NCI-H510A treated with DMSO at 0.1 percent for 48 hours (cell line): ENCODE data around the gene DIP2B.

ENCODE experiments used
- DNase-seq: peaks from one replicate; lab custom pipeline; 2025; lab: John Stamatoyannopoulos, UW

Gene DIP2B

DNA sequence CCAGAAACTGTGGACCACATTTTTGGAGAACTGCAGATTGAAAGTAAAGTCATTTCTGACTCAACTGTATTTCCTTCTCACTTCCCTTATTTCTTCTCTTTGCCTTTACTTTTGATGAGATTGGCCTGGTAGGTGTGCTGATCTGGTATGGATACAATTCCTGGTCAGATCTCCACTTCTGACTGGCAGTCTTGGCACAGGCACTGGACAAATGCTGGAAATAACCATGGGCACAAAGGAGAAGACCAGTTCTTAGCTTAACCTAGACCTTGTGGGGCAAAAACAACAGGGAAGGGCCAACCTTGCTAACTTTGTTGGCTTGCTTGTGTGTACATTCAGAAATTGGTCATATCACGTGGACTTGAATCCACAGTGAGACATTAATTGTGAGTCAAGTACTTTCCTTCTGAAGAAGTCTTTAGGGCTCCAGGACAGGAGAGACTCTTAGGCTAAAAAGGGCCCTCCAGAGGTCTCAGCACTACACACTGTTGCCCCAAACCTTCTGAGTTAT is 75.0 kb downstream of the DIP2B start:
- DNase-seq = no peak

DNA sequence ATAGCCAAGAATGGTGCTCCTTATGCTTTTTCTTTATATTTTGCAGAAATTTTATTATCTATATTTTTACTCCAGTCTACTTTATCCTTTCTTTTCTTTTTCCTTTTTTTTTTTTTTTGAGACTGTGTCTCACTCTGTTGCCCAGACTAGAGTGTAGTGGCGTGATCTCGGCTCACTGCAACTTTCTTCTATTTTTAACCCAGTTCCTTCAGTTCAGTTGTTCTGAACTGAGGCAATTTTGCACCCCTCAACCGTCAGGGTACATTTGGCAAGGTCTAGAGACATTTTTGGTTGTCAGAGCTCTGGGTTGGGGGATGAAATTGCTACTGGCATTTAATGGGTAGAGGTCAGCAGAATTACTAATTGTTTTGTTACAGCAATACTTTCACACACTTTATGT is 75.7 kb downstream of the DIP2B start:
- no peak for DNase-seq

DNA sequence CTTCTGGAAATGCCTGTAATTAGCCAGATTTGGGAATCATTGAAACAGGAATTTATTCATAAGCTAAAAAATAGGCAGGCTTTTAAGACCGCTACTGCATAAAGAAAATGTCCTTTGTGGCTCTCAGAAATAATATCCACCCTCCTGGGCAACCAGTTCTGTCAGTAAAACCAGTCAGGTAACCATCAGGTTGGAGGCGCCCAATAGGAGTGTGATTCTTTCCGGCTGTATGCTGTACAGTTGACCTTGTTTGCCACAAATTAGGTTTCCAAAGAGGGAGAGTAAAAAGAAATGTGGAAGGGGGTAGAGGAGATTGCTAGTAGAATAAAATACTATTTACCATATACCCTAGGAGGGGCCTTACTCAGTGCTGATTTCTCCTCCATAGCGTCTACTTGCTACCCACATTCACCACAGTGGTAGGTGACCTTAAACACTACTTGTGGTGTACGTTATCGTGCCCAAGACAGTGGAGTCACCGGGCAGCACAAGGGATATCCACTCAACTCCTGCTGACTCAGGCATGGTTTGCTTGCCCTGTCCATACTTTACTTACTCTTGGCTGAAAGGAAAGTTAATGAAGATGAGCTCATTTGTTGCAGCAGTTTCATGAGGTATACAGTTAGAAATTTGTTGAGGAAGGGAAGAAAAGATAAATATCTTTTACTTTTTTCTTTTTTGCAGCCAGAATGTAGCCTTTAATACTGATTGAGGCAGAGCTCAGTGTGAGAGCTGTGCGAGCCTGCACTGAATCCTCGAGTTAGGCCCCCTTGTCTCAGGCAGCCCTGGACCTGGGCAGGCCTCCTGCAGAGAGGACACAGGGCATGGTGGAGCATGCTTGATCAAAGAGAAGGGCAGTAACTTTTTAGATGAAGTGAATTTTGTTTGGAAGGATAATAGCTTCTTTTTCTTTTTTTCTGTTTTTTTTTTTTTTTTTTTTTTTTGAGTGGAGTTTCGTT is 76.7 kb downstream of the DIP2B start:
- peak; percentile 20 for DNase-seq

DNA sequence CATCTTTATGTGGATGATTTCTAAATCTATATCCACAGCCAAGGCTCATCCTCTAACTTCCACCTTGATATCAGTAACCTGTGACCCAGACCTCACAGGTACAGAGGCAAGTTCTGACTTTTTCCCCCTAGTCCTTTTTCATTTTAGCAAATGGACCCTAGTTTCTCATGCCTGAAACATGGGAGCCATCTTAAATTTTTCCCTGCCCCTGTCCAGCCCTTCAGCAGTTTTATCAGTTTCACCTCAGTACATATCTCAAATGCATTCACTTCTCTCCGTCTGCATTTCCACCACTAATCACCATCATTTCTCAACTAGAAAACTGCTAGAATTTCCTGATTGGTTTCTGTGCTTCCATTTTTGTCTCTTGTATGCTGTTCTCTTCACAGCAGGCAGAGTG is 79.3 kb downstream of the DIP2B start:
- no peak for DNase-seq

GRCh38 chr12:50589650-50590435 is 85.1 kb downstream of the DIP2B start:
- no peak for DNase-seq

- DNase-seq = no peak
Observed at GRCh38 chr12:50590869-50591268, 86.1 kb downstream of the DIP2B start.

DNA sequence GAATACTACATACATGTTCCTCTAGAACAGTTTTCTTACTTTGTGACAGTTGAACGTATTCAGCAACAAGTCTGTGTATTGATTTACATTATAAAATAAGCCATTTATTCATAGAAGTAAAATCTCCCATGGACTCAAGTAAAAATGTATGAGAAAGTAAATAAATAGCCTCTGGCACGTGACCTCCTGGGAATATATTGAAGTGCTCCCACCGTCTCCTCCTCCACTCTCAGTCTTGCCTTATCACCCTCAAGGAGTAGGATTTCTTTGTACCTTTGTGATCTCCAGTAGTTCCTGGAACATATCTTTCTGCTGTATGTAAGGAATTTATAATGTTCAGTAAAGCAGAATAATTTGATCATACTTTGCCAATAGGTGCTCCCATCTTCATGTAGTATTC is 90.9 kb downstream of the DIP2B start:
- no peak for DNase-seq

- DNase-seq = no peak
Observed at GRCh38 chr12:50597200-50598195, 92.7 kb downstream of the DIP2B start.

DNA sequence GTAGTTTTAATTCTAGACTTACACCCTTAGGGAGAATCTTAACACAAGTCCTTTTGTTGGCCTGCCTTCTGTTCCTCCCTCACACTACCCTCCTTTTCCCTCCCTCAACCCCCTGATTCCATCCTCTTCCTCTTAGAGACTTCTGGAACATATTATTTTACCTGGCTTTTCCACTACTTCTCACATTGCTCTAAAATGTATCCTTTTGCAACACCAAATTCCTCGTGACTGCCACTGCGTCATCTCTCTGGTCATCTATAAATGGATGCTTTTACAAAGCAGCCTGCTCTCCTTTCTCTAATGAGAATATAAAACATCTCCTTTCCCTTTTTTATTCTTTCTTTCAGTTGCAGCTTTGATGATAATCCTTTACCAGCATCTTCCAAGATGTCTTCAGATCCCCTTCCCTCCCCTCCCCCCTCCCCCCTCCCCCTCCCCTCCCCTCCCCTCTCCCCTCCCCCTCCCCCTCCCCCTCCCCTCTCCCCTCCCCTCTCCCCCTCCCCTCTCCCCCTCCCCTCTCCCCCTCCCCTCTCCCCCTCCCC is 93.6 kb downstream of the DIP2B start:
- no peak for DNase-seq

GRCh38 chr12:50599366-50600095 is 94.7 kb downstream of the DIP2B start:
- DNase-seq = no peak

GRCh38 chr12:50600364-50600763 is 95.6 kb downstream of the DIP2B start:
- DNase-seq = no peak

- no peak for DNase-seq
Observed at GRCh38 chr12:50603817-50604639, 99.2 kb downstream of the DIP2B start.

DNA sequence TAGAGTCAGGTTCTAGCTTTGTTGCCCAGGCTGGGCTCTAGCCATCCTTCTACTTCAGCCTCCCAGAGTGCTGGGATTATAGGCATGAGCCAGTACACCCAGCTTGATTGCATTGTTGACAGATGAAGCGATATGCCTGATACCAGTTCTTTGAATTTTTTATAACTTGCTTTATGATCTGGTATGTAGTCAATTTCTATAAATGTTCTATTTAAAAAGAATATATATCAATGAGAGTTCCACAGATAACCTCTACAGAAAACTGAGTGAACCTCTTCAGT is 99.8 kb downstream of the DIP2B start:
- no peak for DNase-seq

DNA sequence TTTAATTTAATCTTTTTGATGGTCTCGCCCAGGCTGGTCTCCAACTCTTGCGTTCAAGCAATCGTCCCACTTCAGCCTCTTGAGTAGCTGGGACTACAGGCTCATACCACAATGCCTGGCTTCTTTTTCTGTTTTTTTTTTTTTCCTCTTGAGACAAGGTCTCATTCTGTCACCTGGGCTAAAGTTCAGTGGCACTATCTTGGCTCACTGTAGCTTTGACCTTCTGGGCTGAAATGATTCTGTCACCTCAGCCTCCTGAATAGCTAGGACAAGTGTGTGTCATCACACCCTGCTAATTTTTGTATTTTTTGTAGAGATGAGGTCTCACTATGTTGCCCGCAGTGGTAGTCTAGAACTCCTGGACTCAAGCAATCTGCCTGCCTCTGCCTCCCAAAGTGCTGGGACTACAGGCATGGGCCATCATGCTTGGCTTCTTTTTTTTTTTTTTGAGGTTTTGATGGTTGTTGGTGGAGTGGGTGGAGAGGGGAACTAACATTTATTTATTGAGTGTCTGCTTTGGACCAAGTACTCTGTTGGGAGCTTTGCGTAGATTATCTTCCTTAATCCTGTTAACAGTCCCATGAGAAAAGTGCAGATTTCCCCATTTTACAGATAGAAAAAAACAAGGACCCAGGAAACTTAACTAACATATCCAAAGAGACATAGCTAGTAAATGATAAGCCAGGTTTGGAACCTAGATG is 102.0 kb downstream of the DIP2B start:
- DNase-seq = no peak

DNA sequence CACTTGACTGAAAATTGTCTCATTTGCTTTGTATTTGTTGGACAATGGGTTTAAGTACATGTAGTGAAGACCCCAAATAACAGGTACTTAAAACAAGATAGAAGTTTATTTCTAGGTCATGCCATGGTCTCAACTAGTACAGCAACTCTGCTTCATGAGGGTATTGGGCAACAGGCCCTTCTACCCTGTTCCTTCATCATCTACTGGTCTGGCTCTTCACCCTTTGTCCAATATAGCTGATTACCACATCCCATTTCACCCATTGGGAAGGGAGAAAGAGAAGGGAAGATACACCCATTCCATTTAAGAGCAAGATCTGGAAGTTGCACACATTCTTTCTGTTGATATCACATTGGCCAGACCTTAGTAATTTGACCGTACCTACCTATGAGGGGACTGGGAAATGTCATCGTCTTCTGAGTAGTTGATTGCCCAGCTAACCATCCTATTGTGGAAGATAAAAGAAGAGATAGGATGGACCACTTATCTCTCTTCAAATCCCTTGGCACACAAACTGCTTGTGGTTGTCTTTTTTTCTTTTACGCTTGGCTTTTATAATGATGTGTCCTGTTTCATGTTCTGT is 104.6 kb downstream of the DIP2B start:
- DNase-seq = no peak

DNA sequence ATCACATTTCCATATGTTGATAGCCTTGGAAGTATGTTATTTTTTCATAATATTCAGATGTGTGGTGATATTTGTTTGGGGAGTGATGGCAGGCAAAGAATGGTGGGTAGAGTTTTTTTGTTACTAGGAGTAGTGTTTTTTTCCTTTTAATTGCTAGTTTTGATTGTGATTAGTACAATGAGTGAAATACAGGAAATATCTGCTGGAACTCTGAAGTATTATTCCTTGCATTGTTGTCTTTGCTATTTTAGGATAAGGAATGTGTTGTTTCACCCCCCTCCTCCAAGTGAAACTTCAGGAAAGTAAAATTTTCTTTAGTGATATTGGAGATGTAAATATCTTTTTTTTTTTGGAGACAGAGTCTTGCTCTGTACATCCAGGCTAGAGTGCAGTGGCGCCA is 105.4 kb downstream of the DIP2B start:
- no peak for DNase-seq

DNA sequence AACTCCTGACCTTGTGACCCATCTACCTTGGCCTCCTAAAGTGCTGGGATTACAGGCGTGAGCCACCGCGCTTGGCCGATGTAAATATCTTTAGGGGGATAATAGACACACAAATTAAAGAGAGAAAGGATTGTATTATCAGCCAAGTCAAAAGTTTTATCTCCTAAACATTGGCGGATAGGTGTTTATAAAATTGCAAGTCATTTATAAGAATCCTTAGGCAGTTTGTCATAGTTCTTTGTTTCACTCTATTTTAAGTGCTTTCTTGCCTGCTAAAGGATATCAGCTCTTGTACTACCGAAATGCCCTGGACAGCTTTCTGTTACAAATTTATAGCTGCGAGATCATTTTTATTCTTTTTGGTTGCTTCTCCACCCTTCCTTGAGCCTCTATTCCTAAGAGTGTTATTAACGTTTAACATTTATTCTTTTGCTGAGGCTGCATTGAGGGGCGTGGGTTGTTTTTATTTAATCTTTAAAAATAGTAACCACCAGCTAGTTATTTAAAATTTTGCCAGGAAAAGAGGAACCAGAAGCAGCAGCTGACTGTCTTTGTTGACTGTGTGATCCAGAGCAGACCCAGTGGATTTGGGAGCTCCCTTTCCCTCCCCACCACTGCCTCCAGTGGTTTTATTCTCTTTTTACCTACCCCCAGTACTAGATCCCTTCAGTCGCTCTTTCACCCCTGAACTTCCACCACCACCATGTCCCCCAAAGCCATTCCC is 106.4 kb downstream of the DIP2B start:
- DNase-seq = no peak

- DNase-seq = no peak
Observed at GRCh38 chr12:50612882-50613281, 108.1 kb downstream of the DIP2B start.
